WI38 (cell line): ENCODE results near the gene POGK.
A peak's percentile ranks its signal among the peaks of the same experiment; 100 is the strongest.

Experiments used
- H3K4me3 ChIP-seq: 2 replicates; pipeline ENCODE4 v1.5.1; 2011; ENCODE audit warnings: low read depth, mild to moderate bottlenecking, control low read depth, low read length
- TF ChIP-seq, protein P1 (sequence below): IDR thresholded peaks from 2 replicates; pipeline ENCODE4 v1.5.1; 2012; ENCODE audit warnings: low read depth, mild to moderate bottlenecking, control low read depth, low read length

The POGK gene, protein sequence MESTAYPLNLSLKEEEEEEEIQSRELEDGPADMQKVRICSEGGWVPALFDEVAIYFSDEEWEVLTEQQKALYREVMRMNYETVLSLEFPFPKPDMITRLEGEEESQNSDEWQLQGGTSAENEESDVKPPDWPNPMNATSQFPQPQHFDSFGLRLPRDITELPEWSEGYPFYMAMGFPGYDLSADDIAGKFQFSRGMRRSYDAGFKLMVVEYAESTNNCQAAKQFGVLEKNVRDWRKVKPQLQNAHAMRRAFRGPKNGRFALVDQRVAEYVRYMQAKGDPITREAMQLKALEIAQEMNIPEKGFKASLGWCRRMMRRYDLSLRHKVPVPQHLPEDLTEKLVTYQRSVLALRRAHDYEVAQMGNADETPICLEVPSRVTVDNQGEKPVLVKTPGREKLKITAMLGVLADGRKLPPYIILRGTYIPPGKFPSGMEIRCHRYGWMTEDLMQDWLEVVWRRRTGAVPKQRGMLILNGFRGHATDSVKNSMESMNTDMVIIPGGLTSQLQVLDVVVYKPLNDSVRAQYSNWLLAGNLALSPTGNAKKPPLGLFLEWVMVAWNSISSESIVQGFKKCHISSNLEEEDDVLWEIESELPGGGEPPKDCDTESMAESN

DNA sequence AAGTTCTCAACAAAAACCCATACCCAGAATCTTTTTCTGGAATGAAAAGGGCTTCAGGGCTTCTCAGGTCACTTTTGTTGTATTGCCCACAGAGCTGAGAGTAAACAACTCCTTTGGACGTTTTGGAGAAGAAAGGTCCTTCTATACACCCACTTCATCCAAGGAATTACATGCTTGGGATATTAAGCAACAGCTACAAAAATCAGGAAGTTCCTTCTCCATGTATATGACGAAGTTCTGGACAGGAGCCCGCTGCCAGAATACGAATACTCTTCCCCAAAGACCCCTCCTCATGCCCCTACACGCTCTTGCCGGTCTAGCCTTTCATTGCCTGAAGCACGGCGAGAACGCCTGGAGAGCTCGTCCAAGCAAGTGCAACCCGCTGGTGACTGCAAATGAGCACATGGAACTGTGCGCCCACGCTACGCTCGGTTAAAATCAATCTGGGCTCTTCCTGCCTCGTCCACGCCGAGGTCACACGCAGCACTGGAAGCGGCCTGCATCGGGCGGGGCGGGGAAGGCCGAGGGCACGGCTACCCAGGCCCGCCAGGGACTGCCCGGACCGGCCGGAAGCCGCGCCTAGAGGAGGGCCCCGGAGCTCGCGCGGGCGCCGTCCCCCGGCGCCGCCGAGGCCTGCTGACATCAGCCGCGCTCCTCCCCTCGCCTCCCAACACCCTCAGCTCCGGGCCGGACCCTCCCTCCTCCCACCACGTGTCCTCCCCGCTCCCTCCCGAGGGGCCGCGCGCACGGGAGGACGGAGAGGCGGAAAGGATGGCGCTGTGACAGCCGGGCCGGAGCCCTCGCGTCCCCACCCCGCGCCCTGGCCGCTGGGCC lies at the start of gene POGK:
TSS of gene POGK (plus strand) at position 710 of the 834 bp plus-strand sequence. CDS start 1,482 bp downstream, outside the sequence.
- H3K4me3 ChIP-seq, result peak within 1 kb of the TSS; percentile 72
- TF ChIP-seq, protein P1, sequence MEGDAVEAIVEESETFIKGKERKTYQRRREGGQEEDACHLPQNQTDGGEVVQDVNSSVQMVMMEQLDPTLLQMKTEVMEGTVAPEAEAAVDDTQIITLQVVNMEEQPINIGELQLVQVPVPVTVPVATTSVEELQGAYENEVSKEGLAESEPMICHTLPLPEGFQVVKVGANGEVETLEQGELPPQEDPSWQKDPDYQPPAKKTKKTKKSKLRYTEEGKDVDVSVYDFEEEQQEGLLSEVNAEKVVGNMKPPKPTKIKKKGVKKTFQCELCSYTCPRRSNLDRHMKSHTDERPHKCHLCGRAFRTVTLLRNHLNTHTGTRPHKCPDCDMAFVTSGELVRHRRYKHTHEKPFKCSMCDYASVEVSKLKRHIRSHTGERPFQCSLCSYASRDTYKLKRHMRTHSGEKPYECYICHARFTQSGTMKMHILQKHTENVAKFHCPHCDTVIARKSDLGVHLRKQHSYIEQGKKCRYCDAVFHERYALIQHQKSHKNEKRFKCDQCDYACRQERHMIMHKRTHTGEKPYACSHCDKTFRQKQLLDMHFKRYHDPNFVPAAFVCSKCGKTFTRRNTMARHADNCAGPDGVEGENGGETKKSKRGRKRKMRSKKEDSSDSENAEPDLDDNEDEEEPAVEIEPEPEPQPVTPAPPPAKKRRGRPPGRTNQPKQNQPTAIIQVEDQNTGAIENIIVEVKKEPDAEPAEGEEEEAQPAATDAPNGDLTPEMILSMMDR, result no peak

DNA sequence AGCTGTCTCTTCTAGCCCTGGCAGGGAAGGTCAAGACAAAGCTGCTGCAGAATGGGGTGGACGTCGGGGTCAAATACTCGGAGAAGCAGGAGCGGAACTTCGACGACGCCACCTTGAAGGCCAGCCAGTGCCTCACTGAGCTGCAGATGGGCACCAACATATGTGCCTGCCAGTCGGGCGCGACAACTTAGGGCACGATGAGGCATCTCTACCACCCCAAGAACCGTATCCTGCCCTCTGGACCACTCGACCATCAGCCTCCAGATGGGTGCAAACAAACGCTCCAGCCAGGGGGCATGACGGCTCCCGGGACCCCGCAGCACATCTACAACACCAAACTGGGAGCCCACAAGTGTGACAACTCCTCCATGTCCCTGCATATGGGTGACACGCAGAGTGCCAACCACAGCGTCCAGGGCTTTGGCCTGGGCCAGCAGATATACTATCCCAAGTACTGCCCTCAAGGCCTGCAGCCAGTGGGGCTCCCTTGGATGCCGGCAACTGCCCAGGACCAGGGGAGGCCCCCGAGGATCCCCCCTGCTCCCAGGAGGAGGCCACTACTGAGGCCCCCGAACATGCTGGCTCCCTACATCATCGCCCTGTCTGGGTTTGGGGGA lies 42.5 kb upstream of the POGK start:
- TF ChIP-seq, protein P1, result no peak
- no peak overlapping the region for H3K4me3 ChIP-seq

DNA sequence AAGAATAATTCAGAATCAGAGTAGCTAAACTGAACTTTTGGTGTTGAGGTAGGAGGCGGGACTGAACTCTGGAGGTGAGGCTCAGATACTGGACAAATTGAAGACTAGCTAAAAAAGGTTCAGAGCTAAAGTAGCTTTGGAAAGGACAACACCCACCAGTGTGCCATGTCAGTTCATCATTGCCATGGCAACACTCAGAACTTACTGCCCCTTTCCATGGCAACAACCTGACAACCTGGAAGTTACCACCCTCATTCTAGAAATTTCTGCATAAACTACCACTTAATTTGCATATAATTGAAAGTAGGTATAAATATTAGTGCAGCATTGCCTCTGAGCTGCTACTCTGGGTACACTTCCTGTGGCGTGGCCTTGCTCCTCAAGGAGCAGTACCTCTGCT lies 30.3 kb upstream of the POGK start:
- TF ChIP-seq, protein P1, result no peak
- H3K4me3 ChIP-seq, result no peak overlapping the region

DNA sequence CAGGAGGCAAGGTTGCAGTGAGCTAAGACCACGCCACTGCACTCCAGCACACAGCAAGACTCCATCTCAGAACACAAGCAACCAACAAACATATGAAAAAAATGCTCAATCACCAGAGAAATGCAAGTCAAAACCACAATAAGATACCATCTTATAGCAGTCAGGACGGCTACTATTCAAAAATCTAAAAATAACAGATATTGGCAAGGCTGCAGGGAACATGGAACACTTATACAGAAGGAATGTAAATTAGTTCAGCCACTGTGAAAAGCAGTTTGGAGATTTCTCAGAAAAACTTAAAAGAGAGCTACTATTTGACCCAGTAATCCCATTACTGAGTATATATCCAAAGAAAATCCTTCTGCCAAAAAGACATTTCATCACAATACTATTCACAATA lies 27.6 kb upstream of the POGK start:
- TF ChIP-seq, protein P1, result no peak
- H3K4me3 ChIP-seq, result no peak overlapping the region

DNA sequence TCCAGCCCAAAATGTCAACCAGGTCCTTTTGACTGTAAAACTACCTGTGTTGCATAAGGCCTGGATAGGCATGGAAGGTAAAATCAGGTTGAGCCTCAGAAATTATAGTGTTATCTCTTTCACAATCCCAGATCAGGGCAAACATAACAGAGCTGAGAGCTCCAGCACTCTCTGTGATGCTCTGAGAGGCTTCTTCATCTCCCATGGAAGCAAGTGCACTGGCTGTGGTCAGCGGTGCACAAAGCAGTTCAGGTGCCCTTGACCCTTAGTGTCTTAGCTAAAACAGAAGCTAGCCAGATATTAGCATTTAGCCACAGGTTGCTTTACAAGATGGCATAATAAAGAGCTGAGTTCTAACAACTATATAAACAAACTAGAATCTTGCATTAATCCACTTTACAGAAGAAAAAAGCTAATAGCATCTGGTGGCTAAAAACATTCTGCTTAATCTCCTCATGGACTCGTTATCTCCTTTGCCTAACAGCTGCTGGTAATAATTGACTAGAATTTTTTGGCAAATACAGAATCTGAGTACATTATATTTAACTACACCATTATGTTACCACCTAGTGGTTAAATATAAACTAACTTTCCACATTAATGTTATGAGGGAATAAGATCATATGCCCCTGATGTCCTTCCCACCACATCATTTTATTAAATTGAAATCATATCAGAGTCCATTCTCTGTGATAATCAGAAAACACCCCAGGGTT lies 25.6 kb upstream of the POGK start:
- H3K4me3 ChIP-seq, result no peak overlapping the region
- TF ChIP-seq, protein P1, result no peak

DNA sequence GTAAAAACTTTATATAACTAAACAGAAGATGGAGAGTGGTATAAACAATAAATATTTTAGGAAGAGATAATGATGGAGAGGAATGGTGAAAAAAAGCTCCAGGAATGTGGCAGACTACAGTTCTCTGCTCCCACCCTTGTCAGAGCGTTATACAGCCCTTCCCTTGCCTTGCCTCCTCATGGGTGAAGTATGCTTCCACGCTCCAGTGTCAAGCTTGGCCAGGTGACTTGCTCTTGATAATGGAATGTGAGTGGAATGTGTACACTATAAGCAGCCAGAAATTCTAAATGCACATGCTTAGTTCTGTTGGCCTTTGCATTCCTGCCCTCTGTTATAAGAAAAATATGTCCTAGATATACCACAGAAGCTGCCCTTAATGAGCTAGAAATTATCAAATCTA lies 24.7 kb upstream of the POGK start:
- H3K4me3 ChIP-seq, result no peak overlapping the region
- TF ChIP-seq, protein P1, result no peak
